H9 (cell line): Measurements from ENCODE around the gene NHP2. TPM values are rescaled to one million over a fixed set of nuclear protein-coding genes. Genes with fewer than 3 reads are reported as not detected.

Source experiments
- DNase-seq: peaks from one replicate; pipeline ENCODE4 v3.0.0-alpha.2; 2017
- H2AFZ ChIP-seq: one replicate; pipeline ENCODE4 v1.6.1; 2013; ENCODE audit warnings: mild to moderate bottlenecking, low read length, control low read depth, moderate library complexity
- H2AK5ac ChIP-seq: 2 replicates; pipeline ENCODE4 v1.6.1; 2013; ENCODE audit warnings: low read length, control low read depth, mixed read lengths; ENCODE audit not compliant: insufficient read length
- H2BK120ac ChIP-seq: one replicate; pipeline ENCODE4 v1.6.1; 2013; ENCODE audit warnings: low read depth, mild to moderate bottlenecking, low read length, control low read depth, inconsistent platforms; ENCODE audit not compliant: poor library complexity, severe bottlenecking
- H2BK12ac ChIP-seq: 2 replicates; pipeline ENCODE4 v1.6.1; 2013; ENCODE audit warnings: low read length, control low read depth, mixed read lengths, low read depth; ENCODE audit not compliant: insufficient read length
- H2BK15ac ChIP-seq: 2 replicates; pipeline ENCODE4 v1.6.1; 2013; ENCODE audit warnings: low read depth, low read length, control low read depth
- H2BK20ac ChIP-seq: one replicate; pipeline ENCODE4 v1.6.1; 2013; ENCODE audit warnings: low read depth, mild to moderate bottlenecking, low read length, control low read depth, inconsistent platforms; ENCODE audit not compliant: poor library complexity, severe bottlenecking
- H2BK5ac ChIP-seq: 2 replicates; pipeline ENCODE4 v1.6.1; 2013; ENCODE audit warnings: low read length, control low read depth, mixed read lengths; ENCODE audit not compliant: insufficient read length
- H3K14ac ChIP-seq: 2 replicates; pipeline ENCODE4 v1.6.1; 2013; ENCODE audit warnings: low read length, control low read depth; ENCODE audit not compliant: insufficient read depth
- H3K18ac ChIP-seq: 2 replicates; pipeline ENCODE4 v1.6.1; 2013; ENCODE audit warnings: low read depth, mild to moderate bottlenecking, mixed read lengths, low read length, control low read depth; ENCODE audit not compliant: insufficient read length
- H3K23ac ChIP-seq: 2 replicates; pipeline ENCODE4 v1.6.1; 2013; ENCODE audit warnings: low read length, control low read depth, mixed read lengths, low read depth; ENCODE audit not compliant: insufficient read length
- H3K23me2 ChIP-seq: 2 replicates; pipeline ENCODE4 v1.6.1; 2013; ENCODE audit warnings: low read depth, mild to moderate bottlenecking, mixed read lengths, low read length, control low read depth; ENCODE audit not compliant: insufficient read length, poor library complexity, severe bottlenecking
- H3K27ac ChIP-seq: 2 replicates; pipeline ENCODE4 v1.5.1; 2013; ENCODE audit warnings: low read length, control low read depth, mixed read lengths, low read depth; ENCODE audit not compliant: insufficient read length
- H3K27me3 ChIP-seq: 2 replicates; pipeline ENCODE4 v1.6.1; 2013; ENCODE audit warnings: low read length, control low read depth, inconsistent platforms; ENCODE audit not compliant: insufficient read depth
- H3K4ac ChIP-seq: 2 replicates; pipeline ENCODE4 v1.6.1; 2013; ENCODE audit warnings: low read depth, mild to moderate bottlenecking, control low read depth, inconsistent platforms, low read length, moderate library complexity
- H3K4me1 ChIP-seq: 2 replicates; pipeline ENCODE4 v1.6.1; 2013; ENCODE audit warnings: low read length, control low read depth, inconsistent platforms; ENCODE audit not compliant: insufficient read depth
- H3K4me2 ChIP-seq: 2 replicates; pipeline ENCODE4 v1.6.1; 2013; ENCODE audit warnings: low read length, control low read depth, mixed read lengths; ENCODE audit not compliant: insufficient read length, insufficient read depth
- H3K56ac ChIP-seq: 2 replicates; pipeline ENCODE4 v1.6.1; 2013; ENCODE audit warnings: low read depth, mild to moderate bottlenecking, mixed read lengths, low read length, control low read depth; ENCODE audit not compliant: insufficient read length
- H3K79me1 ChIP-seq: 2 replicates; pipeline ENCODE4 v1.6.1; 2013; ENCODE audit warnings: low read depth, mild to moderate bottlenecking, moderate library complexity, low read length, control low read depth, inconsistent platforms; ENCODE audit not compliant: insufficient read depth, poor library complexity, severe bottlenecking
- H3K79me2 ChIP-seq: 2 replicates; pipeline ENCODE4 v1.6.1; 2013; ENCODE audit warnings: low read length, control low read depth, inconsistent platforms; ENCODE audit not compliant: insufficient read depth
- H3K9ac ChIP-seq: 2 replicates; pipeline ENCODE4 v1.6.1; 2013; ENCODE audit warnings: low read length, control low read depth, mixed read lengths; ENCODE audit not compliant: insufficient read length; ENCODE audit errors: extremely low read depth
- H3K9me3 ChIP-seq: one replicate; pipeline ENCODE4 v1.6.1; 2013; ENCODE audit warnings: low read depth, low read length, inconsistent platforms; ENCODE audit not compliant: control insufficient read depth
- H3T11ph ChIP-seq: one replicate; pipeline ENCODE4 v1.6.1; 2013; ENCODE audit warnings: mild to moderate bottlenecking, low read length, control low read depth, inconsistent platforms
- H4K20me1 ChIP-seq: one replicate; pipeline ENCODE4 v1.6.1; 2013; ENCODE audit not compliant: control insufficient read depth, insufficient read length, insufficient read depth
- H4K5ac ChIP-seq: 2 replicates; pipeline ENCODE4 v1.6.1; 2013; ENCODE audit warnings: low read depth, mild to moderate bottlenecking, mixed read lengths, low read length, control low read depth; ENCODE audit not compliant: insufficient read length
- H4K8ac ChIP-seq: replicated peaks from 2 replicates; pipeline ENCODE4 v1.6.1; 2013; ENCODE audit warnings: low read length, control low read depth, mixed read lengths, low read depth; ENCODE audit not compliant: insufficient read length
- H4K91ac ChIP-seq: 2 replicates; pipeline ENCODE4 v1.6.1; 2013; ENCODE audit warnings: low read depth, mild to moderate bottlenecking, moderate library complexity, mixed read lengths, low read length, control low read depth; ENCODE audit not compliant: insufficient read length
- H3K27ac Mint-ChIP-seq, 3 experiments: 2 replicates in 2 of 3; 3 replicates in 1 of 3; pipeline ENCODE4 v1.8.0; 2020 to 2021; ENCODE audit warnings: mixed read lengths in 3 of 3, mild to moderate bottlenecking in 1 of 3, moderate library complexity in 1 of 3
- H3K27me3 Mint-ChIP-seq: 2 replicates; pipeline ENCODE4 v1.8.0; 2021; ENCODE audit warnings: low read depth, mild to moderate bottlenecking, moderate library complexity, mixed read lengths
- H3K36me3 Mint-ChIP-seq, 3 experiments: 2 replicates in 2 of 3; 3 replicates in 1 of 3; pipeline ENCODE4 v1.8.0; 2020 to 2021; ENCODE audit warnings: low read depth in 3 of 3, mixed read lengths in 3 of 3; ENCODE audit not compliant: insufficient read depth in 1 of 3
- H3K4me1 Mint-ChIP-seq, 2 experiments: 2 replicates each; pipeline ENCODE4 v1.8.0; 2020; ENCODE audit warnings: mixed read lengths in 2 of 2
- H3K4me3 Mint-ChIP-seq, 2 experiments: 2 replicates in 1 of 2; 3 replicates in 1 of 2; pipeline ENCODE4 v1.8.0; 2020 to 2021; ENCODE audit warnings: mild to moderate bottlenecking in 2 of 2, mixed read lengths in 2 of 2, moderate library complexity in 1 of 2
- H3K9me3 Mint-ChIP-seq, 2 experiments: 2 replicates in 1 of 2; 3 replicates in 1 of 2; pipeline ENCODE4 v1.8.0; 2020; ENCODE audit warnings: mild to moderate bottlenecking in 2 of 2, mixed read lengths in 2 of 2, moderate library complexity in 1 of 2
- CTCF ChIP-seq: fragments of 200-600 bp; sonication (generic); conservative IDR thresholded peaks from 3 replicates; pipeline ENCODE4 v1.8.0; 2021; ENCODE audit warnings: antibody characterized with exemption, mild to moderate bottlenecking
- WGBS: extraction: QIAGEN DNeasy Blood & Tissue Kit; methylation state at CpG from one replicate; pipeline ENCODE4 v1.1.7; 2013; ENCODE audit warnings: missing lambda C conversion rate, low lambda C conversion rate, mixed read lengths; ENCODE audit not compliant: insufficient read length; ENCODE audit errors: extremely low coverage; 5-methylcytosine and 5-hydroxymethylcytosine counted together
- total RNA-seq: library from RNA; stranded (reverse); gene quantifications from 2 replicates; pipeline ENCODE4 v1.2.1, GENCODE V29; 2021

NHP2 gene
- total RNA-seq, 1 experiment from 2014 or later, result 232 TPM

- H2BK5ac ChIP-seq, result no peak overlapping the region
- no peak overlapping the region for H2BK120ac ChIP-seq
- H3T11ph ChIP-seq, result no peak overlapping the region
- no peak overlapping the region for H3K27ac Mint-ChIP-seq
- no peak overlapping the region for H3K18ac ChIP-seq
- H4K20me1 ChIP-seq, result no peaks in the 10 kb centered on the region
- no peaks in the 10 kb centered on the region for H3K27me3 ChIP-seq
- no peak overlapping the region for H2AK5ac ChIP-seq
- peaks cover 5 to 7% of the 10 kb centered on the region in 2 experiments; a peak in 4 of 5 replicates for H3K9me3 Mint-ChIP-seq
- no peak overlapping the region for H3K27ac ChIP-seq
- H2BK12ac ChIP-seq, result no peak overlapping the region
- peaks cover 5% of the 10 kb centered on the region; the same call in 1 of the 2 replicates for H3K4me1 ChIP-seq
- no peak for TF ChIP-seq CTCF
- peaks cover 14% of the 10 kb centered on the region for H3K23me2 ChIP-seq
- no peak overlapping the region for H4K91ac ChIP-seq
- no peak for DNase-seq
- no peaks in the 10 kb centered on the region for H3K79me1 ChIP-seq
- no peak overlapping the region for H3K14ac ChIP-seq
- no peak overlapping the region for H3K56ac ChIP-seq
- H3K36me3 Mint-ChIP-seq, result peaks cover 4 to 14% (median 5%) of the 10 kb centered on the region in 3 experiments
- H3K4me3 Mint-ChIP-seq, result no peak overlapping the region
- H2AFZ ChIP-seq, result no peak overlapping the region
- WGBS, result no CpG with 5 or more reads among the region's 3 CpGs
- H3K4me2 ChIP-seq, result no peak overlapping the region
- no peak overlapping the region for H4K5ac ChIP-seq
- no peak overlapping the region for H2BK15ac ChIP-seq
- peaks cover 9% of the 10 kb centered on the region for H3K27me3 Mint-ChIP-seq
- no peak overlapping the region for H2BK20ac ChIP-seq
- no peaks in the 10 kb centered on the region for H3K9me3 ChIP-seq
- H3K4me1 Mint-ChIP-seq, result peaks cover 26 to 35% of the 10 kb centered on the region in 2 experiments
- H3K4ac ChIP-seq, result no peak overlapping the region
- no peak overlapping the region for H3K23ac ChIP-seq
- no peak overlapping the region for H4K8ac ChIP-seq
- H3K9ac ChIP-seq, result no peak overlapping the region
- H3K79me2 ChIP-seq, result peaks cover 17% of the 10 kb centered on the region; the same call in 1 of the 2 replicates
Measured at GRCh38 chr5:178111925-178112324, 41.8 kb downstream of the NHP2 start.
